Measurements from ENCODE around the gene SMCR8.

Gene SMCR8

GRCh38 chr17:18318117-18318516 lies 3.0 kb downstream of the SMCR8 start:
- H3K9me3 ChIP-seq (ENCODE audit: control insufficient read depth, low read length): no peaks in the 10 kb centered on the region
- 87 to 89% methylated on average over 7 of the region's 7 CpGs for WGBS, 2 experiments
- H3K36me3 ChIP-seq (ENCODE audit: control insufficient read depth, insufficient read depth, low read length): peaks cover 8% of the 10 kb centered on the region
- H3K4me1 ChIP-seq (ENCODE audit: control insufficient read depth, insufficient read depth, low read length): peaks cover 15% of the 10 kb centered on the region
- H3K27ac ChIP-seq (ENCODE audit: insufficient read depth, low read depth, low read length, poor library complexity, severe bottlenecking): no peak overlapping the region
- H3K4me3 ChIP-seq (ENCODE audit: insufficient read depth, low read depth, low read length): no peak overlapping the region
- no peaks in the 10 kb centered on the region for H3K27me3 ChIP-seq (ENCODE audit: control insufficient read depth, insufficient read depth, low read length, poor library complexity, severe bottlenecking)

- Histone ChIP-seq H3K27ac (ENCODE audit: insufficient read depth, low read depth, low read length, poor library complexity, severe bottlenecking) (no peak overlapping the region), H3K4me1 (ENCODE audit: control insufficient read depth, insufficient read depth, low read length) (peaks cover 8% of the 10 kb centered on the region), H3K27me3 (ENCODE audit: control insufficient read depth, insufficient read depth, low read length, poor library complexity, severe bottlenecking) (no peaks in the 10 kb centered on the region), H3K36me3 (ENCODE audit: control insufficient read depth, insufficient read depth, low read length) (peaks cover 14% of the 10 kb centered on the region), H3K9me3 (ENCODE audit: control insufficient read depth, low read length) (no peaks in the 10 kb centered on the region), H3K4me3 (ENCODE audit: insufficient read depth, low read depth, low read length) (no peak overlapping the region)
- WGBS, 2 experiments: 91% methylated on average over 18 of the region's 18 CpGs
Measured at GRCh38 chr17:18318771-18319450, 3.8 kb downstream of the SMCR8 start.

GRCh38 chr17:18319604-18320256 lies 4.6 kb downstream of the SMCR8 start:
- Histone ChIP-seq H3K27ac (ENCODE audit: insufficient read depth, low read depth, low read length, poor library complexity, severe bottlenecking) (no peak overlapping the region), H3K4me3 (ENCODE audit: insufficient read depth, low read depth, low read length) (no peak overlapping the region), H3K27me3 (ENCODE audit: control insufficient read depth, insufficient read depth, low read length, poor library complexity, severe bottlenecking) (no peaks in the 10 kb centered on the region), H3K9me3 (ENCODE audit: control insufficient read depth, low read length) (no peaks in the 10 kb centered on the region), H3K4me1 (ENCODE audit: control insufficient read depth, insufficient read depth, low read length) (peaks cover 8% of the 10 kb centered on the region), H3K36me3 (ENCODE audit: control insufficient read depth, insufficient read depth, low read length) (peaks cover 14% of the 10 kb centered on the region)
- WGBS, 2 experiments: 73 to 77% methylated on average over 13 of the region's 13 CpGs

GRCh38 chr17:18320301-18320700 lies 5.2 kb downstream of the SMCR8 start:
- Histone ChIP-seq H3K27me3 (ENCODE audit: control insufficient read depth, insufficient read depth, low read length, poor library complexity, severe bottlenecking) (no peaks in the 10 kb centered on the region), H3K4me3 (ENCODE audit: insufficient read depth, low read depth, low read length) (no peak overlapping the region), H3K27ac (ENCODE audit: insufficient read depth, low read depth, low read length, poor library complexity, severe bottlenecking) (no peak overlapping the region), H3K36me3 (ENCODE audit: control insufficient read depth, insufficient read depth, low read length) (peaks cover 14% of the 10 kb centered on the region), H3K4me1 (ENCODE audit: control insufficient read depth, insufficient read depth, low read length) (peaks cover 8% of the 10 kb centered on the region), H3K9me3 (ENCODE audit: control insufficient read depth, low read length) (no peaks in the 10 kb centered on the region)
- 94% methylated on average over 7 of the region's 7 CpGs for WGBS, 2 experiments

GRCh38 chr17:18321309-18321708 lies 6.2 kb downstream of the SMCR8 start:
- Histone ChIP-seq H3K27me3 (ENCODE audit: control insufficient read depth, insufficient read depth, low read length, poor library complexity, severe bottlenecking) (no peaks in the 10 kb centered on the region), H3K9me3 (ENCODE audit: control insufficient read depth, low read length) (no peaks in the 10 kb centered on the region), H3K4me1 (ENCODE audit: control insufficient read depth, insufficient read depth, low read length) (no peaks in the 10 kb centered on the region), H3K36me3 (ENCODE audit: control insufficient read depth, insufficient read depth, low read length) (peaks cover 14% of the 10 kb centered on the region), H3K27ac (ENCODE audit: insufficient read depth, low read depth, low read length, poor library complexity, severe bottlenecking) (no peak overlapping the region), H3K4me3 (ENCODE audit: insufficient read depth, low read depth, low read length) (no peak overlapping the region)
- WGBS, 2 experiments: 89% methylated on average over 5 of the region's 5 CpGs

GRCh38 chr17:18322522-18322921 lies 7.4 kb downstream of the SMCR8 start:
- no peaks in the 10 kb centered on the region for H3K4me1 ChIP-seq (ENCODE audit: control insufficient read depth, insufficient read depth, low read length)
- 94 to 95% methylated on average over 12 of the region's 12 CpGs for WGBS, 2 experiments
- no peaks in the 10 kb centered on the region for H3K9me3 ChIP-seq (ENCODE audit: control insufficient read depth, low read length)
- H3K4me3 ChIP-seq (ENCODE audit: insufficient read depth, low read depth, low read length): no peak overlapping the region
- no peaks in the 10 kb centered on the region for H3K27me3 ChIP-seq (ENCODE audit: control insufficient read depth, insufficient read depth, low read length, poor library complexity, severe bottlenecking)
- peaks cover 14% of the 10 kb centered on the region for H3K36me3 ChIP-seq (ENCODE audit: control insufficient read depth, insufficient read depth, low read length)
- H3K27ac ChIP-seq (ENCODE audit: insufficient read depth, low read depth, low read length, poor library complexity, severe bottlenecking): no peak overlapping the region

GRCh38 chr17:18323007-18323406 lies 7.9 kb downstream of the SMCR8 start:
- Histone ChIP-seq H3K4me3 (ENCODE audit: insufficient read depth, low read depth, low read length) (no peak overlapping the region), H3K27ac (ENCODE audit: insufficient read depth, low read depth, low read length, poor library complexity, severe bottlenecking) (no peak overlapping the region), H3K27me3 (ENCODE audit: control insufficient read depth, insufficient read depth, low read length, poor library complexity, severe bottlenecking) (no peaks in the 10 kb centered on the region), H3K36me3 (ENCODE audit: control insufficient read depth, insufficient read depth, low read length) (peaks cover 14% of the 10 kb centered on the region), H3K9me3 (ENCODE audit: control insufficient read depth, low read length) (no peaks in the 10 kb centered on the region), H3K4me1 (ENCODE audit: control insufficient read depth, insufficient read depth, low read length) (no peaks in the 10 kb centered on the region)
- WGBS, 2 experiments: 83 to 89% methylated on average over 3 of the region's 3 CpGs

GRCh38 chr17:18323507-18324139 lies 8.5 kb downstream of the SMCR8 start:
- Histone ChIP-seq H3K4me1 (ENCODE audit: control insufficient read depth, insufficient read depth, low read length) (no peaks in the 10 kb centered on the region), H3K4me3 (ENCODE audit: insufficient read depth, low read depth, low read length) (no peak overlapping the region), H3K36me3 (ENCODE audit: control insufficient read depth, insufficient read depth, low read length) (peaks cover 14% of the 10 kb centered on the region), H3K27me3 (ENCODE audit: control insufficient read depth, insufficient read depth, low read length, poor library complexity, severe bottlenecking) (no peaks in the 10 kb centered on the region), H3K9me3 (ENCODE audit: control insufficient read depth, low read length) (no peaks in the 10 kb centered on the region), H3K27ac (ENCODE audit: insufficient read depth, low read depth, low read length, poor library complexity, severe bottlenecking) (no peak overlapping the region)
- WGBS, 2 experiments: 93 to 94% methylated on average over 16 of the region's 16 CpGs

GRCh38 chr17:18324140-18325050 lies 9.3 kb downstream of the SMCR8 start:
- Histone ChIP-seq H3K4me1 (ENCODE audit: control insufficient read depth, insufficient read depth, low read length) (no peaks in the 10 kb centered on the region), H3K36me3 (ENCODE audit: control insufficient read depth, insufficient read depth, low read length) (peaks cover 14% of the 10 kb centered on the region), H3K27me3 (ENCODE audit: control insufficient read depth, insufficient read depth, low read length, poor library complexity, severe bottlenecking) (no peaks in the 10 kb centered on the region), H3K27ac (ENCODE audit: insufficient read depth, low read depth, low read length, poor library complexity, severe bottlenecking) (no peak overlapping the region), H3K4me3 (ENCODE audit: insufficient read depth, low read depth, low read length) (no peak overlapping the region), H3K9me3 (ENCODE audit: control insufficient read depth, low read length) (no peaks in the 10 kb centered on the region)
- 95 to 97% methylated on average over 27 of the region's 27 CpGs for WGBS, 2 experiments

GRCh38 chr17:18326039-18326438 lies 10.9 kb downstream of the SMCR8 start:
- Histone ChIP-seq H3K27ac (ENCODE audit: insufficient read depth, low read depth, low read length, poor library complexity, severe bottlenecking) (no peak overlapping the region), H3K4me1 (ENCODE audit: control insufficient read depth, insufficient read depth, low read length) (no peaks in the 10 kb centered on the region), H3K4me3 (ENCODE audit: insufficient read depth, low read depth, low read length) (no peak overlapping the region), H3K36me3 (ENCODE audit: control insufficient read depth, insufficient read depth, low read length) (peaks cover 14% of the 10 kb centered on the region), H3K27me3 (ENCODE audit: control insufficient read depth, insufficient read depth, low read length, poor library complexity, severe bottlenecking) (no peaks in the 10 kb centered on the region), H3K9me3 (ENCODE audit: control insufficient read depth, low read length) (no peaks in the 10 kb centered on the region)
- 88 to 96% methylated on average over 2 of the region's 2 CpGs for WGBS, 2 experiments

All from ectodermal cell (in vitro differentiated cells).